ENCODE measurements around the gene ZBTB39.
"Not testable (repeated sequence)": the region's sequence is repeated elsewhere in the genome, so short reads cannot be mapped to it uniquely, and the experiment has no call there.

Gene ZBTB39

GRCh38 chr12:57000393-57000792, 6.0 kb downstream of the ZBTB39 start:
- no peak for DNase-seq (ENCODE audit: low read depth)

GRCh38 chr12:56999456-56999855, 6.9 kb downstream of the ZBTB39 start:
- no peak for DNase-seq (ENCODE audit: low read depth)

GRCh38 chr12:56998981-56999380, 7.4 kb downstream of the ZBTB39 start:
- no peak for DNase-seq (ENCODE audit: low read depth)

GRCh38 chr12:56998316-56998715, 8.0 kb downstream of the ZBTB39 start:
- no peak for DNase-seq (ENCODE audit: low read depth)

GRCh38 chr12:56996793-56997545, 9.4 kb downstream of the ZBTB39 start:
- no peak for DNase-seq (ENCODE audit: low read depth)

GRCh38 chr12:56995930-56996496, 10.3 kb downstream of the ZBTB39 start:
- DNase-seq (ENCODE audit: low read depth): no peak

GRCh38 chr12:56995201-56995929, 11.0 kb downstream of the ZBTB39 start:
- DNase-seq (ENCODE audit: low read depth): no peak

GRCh38 chr12:56994231-56994746, 12.1 kb downstream of the ZBTB39 start:
- no peak for DNase-seq (ENCODE audit: low read depth)

- no peak for DNase-seq (ENCODE audit: low read depth)
These were observed 13.0 kb downstream of the ZBTB39 start for GRCh38 chr12:56993346-56993745.

GRCh38 chr12:56991319-56992246, 14.8 kb downstream of the ZBTB39 start:
- DNase-seq (ENCODE audit: low read depth): no peak

GRCh38 chr12:56990648-56991318, 15.6 kb downstream of the ZBTB39 start:
- DNase-seq (ENCODE audit: low read depth): no peak

GRCh38 chr12:56989861-56990610, 16.3 kb downstream of the ZBTB39 start:
- no peak for DNase-seq (ENCODE audit: low read depth)

GRCh38 chr12:56988207-56988739, 18.1 kb downstream of the ZBTB39 start:
- DNase-seq (ENCODE audit: low read depth): no peak

GRCh38 chr12:56987551-56988053, 18.7 kb downstream of the ZBTB39 start:
- DNase-seq (ENCODE audit: low read depth): peak; percentile 70

- DNase-seq (ENCODE audit: low read depth): no peak
These were observed 19.3 kb downstream of the ZBTB39 start for GRCh38 chr12:56987011-56987410.

GRCh38 chr12:56985714-56986113, 20.6 kb downstream of the ZBTB39 start:
- DNase-seq (ENCODE audit: low read depth): not testable (repeated sequence)

GRCh38 chr12:56983386-56983785, 23.0 kb downstream of the ZBTB39 start:
- DNase-seq (ENCODE audit: low read depth): no peak

GRCh38 chr12:56982578-56983236, 23.6 kb downstream of the ZBTB39 start:
- not testable (repeated sequence) for DNase-seq (ENCODE audit: low read depth)

- DNase-seq (ENCODE audit: low read depth): no peak
These were observed 25.3 kb downstream of the ZBTB39 start for GRCh38 chr12:56980941-56981530.

Measured in stimulated activated CD8-positive, alpha-beta memory T cell treated with anti-CD3 and anti-CD28 coated beads, Interleukin-15, amount 100 ng/mL, for 24 hours (primary cell).